Heart right ventricle (tissue), 16 donors: Measurements from ENCODE around the gene PARK7. TPM values are rescaled to one million over a fixed set of nuclear protein-coding genes. Genes with fewer than 3 reads are reported as not detected.

Experiments
- ATAC-seq, 8 donors: fragments of 200-7000 bp; cut with Tn5 transposase; one replicate each; pipeline ENCODE4 v1.9.1; 2020; ENCODE audit warnings: mild to moderate bottlenecking in 8 of 8, moderate library complexity in 8 of 8, moderate number of reproducible peaks in 1 of 8
- DNase-seq, 2 donors: peaks; one replicate each; pipeline ENCODE4 v3.0.0-alpha.2; 2020
- H3K27ac ChIP-seq, 10 donors: fragments of 200-600 bp; sonication (generic) in 2 of 10; one replicate each; pipeline versions ENCODE4 v1.5.0 to v1.8.0; 2020 to 2022; ENCODE audit warnings: mild to moderate bottlenecking in 3 of 10
- H3K27me3 ChIP-seq, 7 donors: fragments of 200-600 bp; one replicate each; pipeline ENCODE4 v1.8.0; 2021 to 2022; ENCODE audit warnings: mild to moderate bottlenecking in 2 of 7
- H3K36me3 ChIP-seq, 9 donors: fragments of 200-600 bp; sonication (generic) in 1 of 9; one replicate each; pipeline versions ENCODE4 v1.5.0 to v1.8.0; 2020 to 2022; ENCODE audit warnings: mild to moderate bottlenecking in 2 of 9
- H3K4me1 ChIP-seq, 9 donors: fragments of 200-600 bp; sonication (generic) in 1 of 9; one replicate each; pipeline versions ENCODE4 v1.5.0 to v1.8.0; 2020 to 2022; ENCODE audit warnings: mild to moderate bottlenecking in 4 of 9
- H3K4me3 ChIP-seq, 10 donors: fragments of 200-600 bp; sonication (generic) in 2 of 10; one replicate each; pipeline versions ENCODE4 v1.5.0 to v1.8.0; 2020 to 2022; ENCODE audit warnings: mild to moderate bottlenecking in 7 of 10, moderate library complexity in 2 of 10
- H3K9me3 ChIP-seq, 11 donors: fragments of 200-600 bp in 10 of 11; sonication (generic) in 2 of 11; one replicate each; pipeline versions ENCODE4 v1.5.0 to v1.8.0; 2013 to 2022; ENCODE audit warnings: mild to moderate bottlenecking in 2 of 11, control low read depth in 1 of 11, moderate library complexity in 1 of 11
- WGBS, 2 donors: extraction: QIAGEN DNeasy Blood & Tissue Kit; methylation state at CpG; one replicate each; pipeline ENCODE4 v1.1.7; 2013; ENCODE audit warnings: inconsistent platforms in 1 of 2; 5-methylcytosine and 5-hydroxymethylcytosine counted together
- intact Hi-C, 10 donors: fragments of 100-400 bp; cut with DNase I; formaldehyde crosslinking; loops; one replicate each; pipeline versions ENCODE4 v1.11.1 to v1.14.2; 2022
- polyA plus RNA-seq, 2 donors: library from polyadenylated mRNA; stranded (reverse); fragments of 200-250 nt; gene quantifications; one replicate each; pipeline ENCODE4 v1.2.3, GENCODE V29; 2013
- total RNA-seq, 10 donors: library from RNA; stranded (reverse); fragmentation: NEBNext Ultra II Directional in 3 of 10; extraction: Animal tissue kit (Norgen Biotek cat#: 25700) in 3 of 10; gene quantifications; one replicate each; pipeline versions ENCODE4 v1.2.1 to v1.2.4, GENCODE V29; 2021 to 2023
- TF ChIP-seq, protein P1 (sequence below), 9 donors: fragments of 200-600 bp; sonication (generic) in 2 of 9; IDR thresholded peaks; one replicate each; pipeline versions ENCODE4 v1.5.0 to v1.8.0; 2021 to 2022; ENCODE audit warnings: antibody characterized with exemption in 9 of 9, mild to moderate bottlenecking in 5 of 9, moderate library complexity in 1 of 9
- donor health status: Arrhythmogenic right ventricular cardiomyopathy.
- donor health status: ischemic (EF 13 %, LVEDD 7.1; RV severe dilation, severe dysfunction).
- donor health status: healthy with polysubstance abuse.
- donor health status: DM: no; HTN: yes; CAD: no.
- donor health status: DM: no; HTN: no; CAD: no.
- donor health status: ischemic (EF 25% LVEDD 6.9; RV normal size, moderate dysfunction).
- donor health status: ischemic (EF 25% LVEDD 5.7; RV mildly dilated, moderate dysfunction).
- donor health status: healthy.
- donor health status: DM: yes; HTN: yes; CAD: no.
- donor health status: Ischemic cardiomyopathy.
- donor health status: ischemic (EF 35%, LVEDD 5.7; RV mildly dilated, moderate dysfunction).
- donor health status: nonischemic (EF 11% LVEDD 7.7; RV severe dilation, severe dysfunction).
- donor health status: DM: yes; HTN: yes; CAD: no.
- donor health status: PGD.
- donor health status: ischemic (EF 29% LVEDD 5.4; RV normal size, mild dysfunction).
- donor health status: nonischemic (EF 23%, LVEDD 6.1; RV moderate dilation, normal function).

PARK7 gene
- total and polyA plus RNA-seq, 12 donors: 322 to 462 (median 353) TPM

GRCh38 chr1:8033322-8033721 is 71.8 kb downstream of the PARK7 start:
- intact Hi-C loops: loop anchor here in 6 of 10 donors (5.0 to 10.0 kb wide), 5 partner anchors 84 to 204 kb away; no protein-coding TSS in a partner anchor
- WGBS, 2 donors: 69 to 85% methylated on average over 6 of the region's 6 CpGs
- TF ChIP-seq, protein P1, sequence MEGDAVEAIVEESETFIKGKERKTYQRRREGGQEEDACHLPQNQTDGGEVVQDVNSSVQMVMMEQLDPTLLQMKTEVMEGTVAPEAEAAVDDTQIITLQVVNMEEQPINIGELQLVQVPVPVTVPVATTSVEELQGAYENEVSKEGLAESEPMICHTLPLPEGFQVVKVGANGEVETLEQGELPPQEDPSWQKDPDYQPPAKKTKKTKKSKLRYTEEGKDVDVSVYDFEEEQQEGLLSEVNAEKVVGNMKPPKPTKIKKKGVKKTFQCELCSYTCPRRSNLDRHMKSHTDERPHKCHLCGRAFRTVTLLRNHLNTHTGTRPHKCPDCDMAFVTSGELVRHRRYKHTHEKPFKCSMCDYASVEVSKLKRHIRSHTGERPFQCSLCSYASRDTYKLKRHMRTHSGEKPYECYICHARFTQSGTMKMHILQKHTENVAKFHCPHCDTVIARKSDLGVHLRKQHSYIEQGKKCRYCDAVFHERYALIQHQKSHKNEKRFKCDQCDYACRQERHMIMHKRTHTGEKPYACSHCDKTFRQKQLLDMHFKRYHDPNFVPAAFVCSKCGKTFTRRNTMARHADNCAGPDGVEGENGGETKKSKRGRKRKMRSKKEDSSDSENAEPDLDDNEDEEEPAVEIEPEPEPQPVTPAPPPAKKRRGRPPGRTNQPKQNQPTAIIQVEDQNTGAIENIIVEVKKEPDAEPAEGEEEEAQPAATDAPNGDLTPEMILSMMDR (IDR thresholded peaks at IDR 0.05): no peak
- Histone ChIP-seq H3K27me3 (peaks cover 0 to 12% (median 0%) of the 10 kb centered on the region in 7 donors), H3K36me3 (no peaks in the 10 kb centered on the region), H3K4me1 (peaks cover 0 to 9% (median 4%) of the 10 kb centered on the region in 9 donors), H3K27ac (no peak overlapping the region), H3K4me3 (no peak overlapping the region), H3K9me3 (no peaks in the 10 kb centered on the region)
- DNase-seq (no peak), ATAC-seq (no peak)

Other genes with a start within 250 kb of the PARK7 start
- 10 to 100 TPM; 64.5 to 88.4 (median 76.7) TPM for gene VAMP3, start 190.4 kb upstream of the PARK7 start, total RNA-seq
- 10 to 100 TPM; 48.7 to 49.8 TPM for gene VAMP3, start 190.4 kb upstream of the PARK7 start, polyA plus RNA-seq
- 10 to 100 TPM in 9 of 10 donors, 1 to 10 TPM in 1; 8.0 to 36.3 (median 20.7) TPM for gene PER3, start 177.4 kb upstream of the PARK7 start, total RNA-seq
- gene PER3, start 177.4 kb upstream of the PARK7 start, polyA plus RNA-seq: 10 to 100 TPM in 1 of 2 donors, 1 to 10 TPM in 1; 2.1 to 13.7 TPM
- under 1 TPM in 1 of 10 donors, not detected in 9; 0.16 TPM for gene UTS2, start 108.6 kb upstream of the PARK7 start, total RNA-seq
- gene UTS2, start 108.6 kb upstream of the PARK7 start, polyA plus RNA-seq: not detected
- 1 to 10 TPM in 1 of 10 donors, under 1 TPM in 3, not detected in 6; 0.04 to 3.1 (median 0.11) TPM for gene TNFRSF9, start 20.9 kb upstream of the PARK7 start, total RNA-seq
- gene TNFRSF9, start 20.9 kb upstream of the PARK7 start, polyA plus RNA-seq: under 1 TPM in 1 of 2 donors, not detected in 1; 0.03 TPM
- 10 to 100 TPM in 5 of 10 donors, 1 to 10 TPM in 5; 5.8 to 15.9 (median 10.0) TPM for gene ERRFI1, start 64.6 kb downstream of the PARK7 start, total RNA-seq
- gene ERRFI1, start 64.6 kb downstream of the PARK7 start, polyA plus RNA-seq: 10 to 100 TPM in 1 of 2 donors, 1 to 10 TPM in 1; 6.5 to 17.5 TPM